ENCODE results near the gene LRRC37B. TPM values are rescaled to one million over a fixed set of nuclear protein-coding genes. Genes with fewer than 3 reads are reported as not detected.
"Not testable (repeated sequence)": the region's sequence is repeated elsewhere in the genome, so short reads cannot be mapped to it uniquely, and the experiment has no call there.

LRRC37B gene
- 10 to 100 TPM in 1 of 2 experiments, 1 to 10 TPM in 1; 9.4 to 12.3 TPM for total RNA-seq

GRCh38 chr17:32006957-32007462 is at the start of gene LRRC37B:
Gene LRRC37B (plus strand): TSS chr17:32007383. CDS start chr17:32021393, 14,010 bp downstream.
- ChIA-PET CTCF (interaction anchor here (0.5 to 1.9 kb wide), 6 partner anchors 10 to 286 kb away, joined by 3 to 16 read pairs (median 4); no protein-coding TSS in a partner anchor), POLR2A (interaction anchor here (0.6 to 1.1 kb wide), 2 partner anchors 132 to 1279 kb away, joined by 3 to 4 read pairs; no protein-coding TSS in a partner anchor)

- CTCF ChIA-PET, POLR2A ChIA-PET: not testable (repeated sequence)
Observed at GRCh38 chr17:31964131-31964530, 43.1 kb upstream of the LRRC37B start.

DNA sequence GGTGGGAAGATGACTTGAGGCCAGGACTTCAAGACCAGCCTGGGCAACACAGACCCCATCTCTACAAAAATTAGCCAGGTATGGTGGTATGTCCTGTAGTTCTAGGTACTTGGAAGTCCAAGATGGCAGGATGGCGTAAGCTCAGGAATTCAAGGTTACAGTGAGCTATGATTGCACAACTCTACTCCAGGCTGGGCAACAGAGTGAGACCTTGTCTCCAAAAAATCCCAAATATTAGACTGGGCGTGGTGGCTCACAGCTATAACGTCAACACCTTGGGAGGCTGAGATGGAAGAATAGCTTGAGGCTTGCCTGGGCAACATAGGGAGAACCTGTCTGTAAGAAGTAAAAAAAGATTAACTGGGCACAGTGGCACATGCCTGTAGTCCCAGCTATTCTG is 39.5 kb upstream of the LRRC37B start:
- CTCF ChIA-PET = no interaction called here
- POLR2A ChIA-PET = no interaction called here

DNA sequence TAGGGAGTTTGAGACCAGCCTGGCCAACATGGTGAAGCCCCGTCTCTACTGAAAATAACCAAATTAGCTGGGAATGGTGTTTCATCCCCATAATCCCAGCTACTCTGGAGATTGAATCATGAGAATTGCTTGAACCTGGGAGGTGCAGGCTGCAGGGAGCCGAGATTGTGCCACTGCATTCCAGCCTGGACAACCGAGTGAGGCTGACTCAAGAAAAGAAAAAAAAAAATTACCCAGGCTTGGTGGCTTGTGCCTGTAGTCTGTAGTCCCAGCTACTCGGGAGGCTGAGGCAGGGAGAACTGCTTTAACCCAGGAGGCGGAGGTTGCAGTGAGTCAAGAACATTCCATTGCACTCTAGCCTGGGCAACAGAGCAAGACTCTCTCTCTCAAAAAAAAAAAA is 36.8 kb upstream of the LRRC37B start:
- POLR2A ChIA-PET, CTCF ChIA-PET: not testable (repeated sequence)

DNA sequence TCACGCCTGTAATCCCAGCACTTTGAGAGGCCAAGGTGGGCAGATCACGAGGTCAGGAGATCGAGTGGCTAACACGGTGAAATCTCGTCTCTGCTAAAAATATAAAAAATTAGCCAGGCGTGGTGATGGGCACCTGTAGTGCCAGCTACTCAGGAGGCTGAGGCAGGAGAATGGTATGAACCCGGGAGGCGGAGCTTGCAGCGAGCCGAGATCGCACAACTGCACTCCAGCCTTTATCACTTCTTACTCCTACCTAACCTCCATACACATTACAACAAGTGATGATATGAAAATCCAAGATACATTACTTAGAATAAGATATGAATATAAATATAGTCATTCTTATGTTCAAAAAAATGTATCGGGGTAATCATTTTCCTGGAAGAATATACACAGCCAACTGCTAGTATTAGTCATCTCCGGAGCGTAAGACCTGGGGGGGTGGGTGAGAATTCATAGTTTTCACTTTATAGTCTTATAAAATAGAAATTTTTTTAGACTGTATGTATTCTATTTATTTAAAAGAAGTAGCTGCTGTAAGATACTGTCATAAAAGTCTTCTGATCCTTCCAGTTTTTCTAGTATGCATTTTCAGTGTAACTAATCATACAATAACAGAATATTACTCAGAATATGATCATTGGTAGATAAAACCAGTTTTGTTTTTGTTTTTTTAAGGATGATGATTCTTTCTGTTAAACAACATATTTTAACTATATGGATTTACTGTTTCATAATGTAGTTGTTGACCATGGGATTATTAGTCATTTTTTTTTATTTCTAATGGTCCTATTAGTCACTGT is 32.7 kb upstream of the LRRC37B start:
- CTCF ChIA-PET, POLR2A ChIA-PET: not testable (repeated sequence)

- POLR2A ChIA-PET, CTCF ChIA-PET: not testable (repeated sequence)
Observed at GRCh38 chr17:31975391-31975790, 31.8 kb upstream of the LRRC37B start.

GRCh38 chr17:31991821-31992220 is 15.4 kb upstream of the LRRC37B start:
- CTCF ChIA-PET = interaction anchor here (0.6 kb wide), 1 partner anchor 158 kb away, joined by 3 read pairs; no protein-coding TSS in a partner anchor

GRCh38 chr17:31997005-31997404 is 10.2 kb upstream of the LRRC37B start:
- POLR2A ChIA-PET = no interaction called here
- CTCF ChIA-PET = no interaction called here

More at GRCh38 chr17:31991821-31992220, 15.4 kb upstream of the LRRC37B start:
- POLR2A ChIA-PET = not testable (repeated sequence)

DNA sequence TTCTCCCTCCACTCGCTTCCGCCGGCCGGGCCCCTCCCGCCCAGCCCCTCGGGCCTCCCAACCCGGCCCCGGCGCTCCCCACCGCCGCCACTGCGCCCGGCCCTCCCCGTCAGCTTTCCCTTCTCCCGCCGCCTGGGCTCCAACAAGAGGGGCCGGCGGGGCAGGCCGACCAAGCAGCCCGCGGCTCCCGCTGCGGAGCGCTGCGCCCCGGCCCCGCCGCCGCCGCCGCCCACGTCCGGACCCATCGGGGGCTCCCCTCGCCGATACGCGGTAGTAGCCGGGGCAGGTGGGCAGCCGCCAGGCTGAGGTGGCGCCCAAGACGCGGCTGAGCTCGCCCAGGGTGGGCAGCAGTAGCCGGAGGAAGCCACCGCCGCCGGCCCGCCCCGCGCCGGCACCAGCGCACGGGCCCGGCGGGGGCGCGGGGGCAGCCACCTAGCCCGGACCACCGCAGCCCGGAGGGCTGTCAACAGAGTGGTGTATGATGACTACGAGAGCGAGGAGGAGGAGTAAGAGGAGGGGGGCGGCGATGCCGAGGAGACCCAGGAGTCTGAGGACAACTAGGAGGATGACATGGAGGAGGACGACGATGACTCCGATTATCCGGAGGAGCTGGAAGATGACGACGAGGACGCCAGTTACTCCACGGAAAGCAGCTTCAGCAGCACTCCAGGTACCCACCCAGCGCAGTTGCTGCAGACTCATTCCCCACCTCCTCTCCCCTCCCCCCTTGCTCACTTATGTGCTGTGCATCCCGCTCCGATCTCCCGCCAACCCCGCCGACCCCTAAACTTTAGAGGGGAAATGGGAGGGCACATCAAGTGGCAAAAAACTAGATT is 498 bp downstream of the LRRC37B start:
- POLR2A ChIA-PET = interaction anchor here (0.6 to 1.1 kb wide), 4 partner anchors 131 to 1279 kb away, joined by 3 to 10 read pairs (median 6); no protein-coding TSS in a partner anchor
- CTCF ChIA-PET = interaction anchor here (0.5 to 1.9 kb wide), 6 partner anchors 9 to 285 kb away, joined by 3 to 16 read pairs (median 4); no protein-coding TSS in a partner anchor

DNA sequence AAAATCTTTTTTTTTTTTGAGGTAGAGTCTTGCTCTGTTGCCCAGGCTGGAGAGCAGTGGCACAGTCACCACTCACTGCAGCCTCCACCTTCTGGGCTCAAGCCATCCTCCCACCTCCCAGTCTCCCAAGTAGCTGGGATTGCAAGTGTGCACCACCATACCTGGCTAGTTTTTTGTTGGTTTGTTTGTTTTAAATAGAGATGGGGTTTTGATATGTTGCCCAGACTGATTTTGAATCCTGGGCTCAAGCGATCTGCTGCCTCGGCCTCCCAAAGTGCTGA is 2.0 kb downstream of the LRRC37B start:
- ChIA-PET CTCF (no interaction called here), POLR2A (interaction anchor here (0.7 kb wide), 1 partner anchor 68 kb away, joined by 3 read pairs; no protein-coding TSS in a partner anchor)

GRCh38 chr17:32010114-32010513 is 2.9 kb downstream of the LRRC37B start:
- CTCF ChIA-PET = no interaction called here
- POLR2A ChIA-PET = no interaction called here

DNA sequence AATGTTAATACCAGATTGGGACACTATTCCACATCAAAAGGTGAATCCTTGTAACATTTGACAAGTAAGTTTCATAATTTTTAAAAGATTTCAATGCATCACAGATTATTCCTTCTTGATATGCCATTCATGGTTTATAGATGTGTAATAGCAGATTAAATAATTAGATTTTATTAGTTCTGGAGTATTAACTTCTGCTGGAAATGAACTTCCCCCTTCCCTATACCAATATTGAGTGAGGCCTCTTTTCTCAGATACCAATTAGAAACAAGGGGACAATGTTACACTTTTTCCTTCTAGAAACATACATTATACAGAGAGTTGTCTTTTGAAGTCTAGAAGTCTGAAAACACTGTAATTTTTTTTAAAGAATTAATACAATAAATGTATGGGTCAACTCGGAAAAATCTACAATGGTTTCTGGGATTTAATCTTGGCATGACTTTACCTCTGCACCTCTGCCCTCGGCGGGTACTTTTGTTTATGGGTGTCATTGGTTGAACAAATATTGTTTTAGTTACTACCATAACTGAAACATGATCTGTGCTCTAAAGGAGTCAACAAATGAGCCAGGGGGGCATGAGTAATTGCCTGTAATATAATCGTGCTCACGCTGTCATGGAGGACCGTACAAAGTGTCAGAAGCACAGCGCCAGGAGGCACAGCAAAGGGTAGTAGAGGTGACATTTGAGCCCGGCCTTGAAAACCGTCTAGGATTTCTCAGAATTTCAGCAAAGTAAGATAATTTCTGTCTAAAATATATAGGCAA is 8.2 kb downstream of the LRRC37B start:
- ChIA-PET POLR2A (no interaction called here), CTCF (no interaction called here)

GRCh38 chr17:32016231-32016630 is 9.0 kb downstream of the LRRC37B start:
- ChIA-PET POLR2A (no interaction called here), CTCF (interaction anchor here (1.1 to 2.0 kb wide), 2 partner anchors 8 to 10 kb away, joined by 3 to 4 read pairs; partner anchors contain the start of gene LRRC37B)

DNA sequence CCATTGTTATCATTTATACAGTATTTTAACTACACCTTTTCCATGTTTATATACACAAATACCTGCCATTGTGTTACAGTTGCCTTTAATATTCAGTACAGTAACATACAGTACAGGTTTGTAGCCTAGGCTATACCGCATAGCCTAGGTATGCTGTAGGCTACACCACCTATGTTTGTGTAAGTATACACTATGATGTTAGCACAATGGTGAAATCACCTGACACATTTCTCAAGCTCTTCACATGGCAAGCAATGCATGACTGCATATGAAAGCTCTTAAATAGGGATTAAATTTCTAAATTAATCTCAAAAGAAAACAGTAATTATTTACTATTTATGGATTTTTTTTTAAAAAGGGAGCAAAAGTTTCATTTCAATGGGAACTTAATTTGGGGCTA is 12.0 kb downstream of the LRRC37B start:
- POLR2A ChIA-PET = no interaction called here

DNA sequence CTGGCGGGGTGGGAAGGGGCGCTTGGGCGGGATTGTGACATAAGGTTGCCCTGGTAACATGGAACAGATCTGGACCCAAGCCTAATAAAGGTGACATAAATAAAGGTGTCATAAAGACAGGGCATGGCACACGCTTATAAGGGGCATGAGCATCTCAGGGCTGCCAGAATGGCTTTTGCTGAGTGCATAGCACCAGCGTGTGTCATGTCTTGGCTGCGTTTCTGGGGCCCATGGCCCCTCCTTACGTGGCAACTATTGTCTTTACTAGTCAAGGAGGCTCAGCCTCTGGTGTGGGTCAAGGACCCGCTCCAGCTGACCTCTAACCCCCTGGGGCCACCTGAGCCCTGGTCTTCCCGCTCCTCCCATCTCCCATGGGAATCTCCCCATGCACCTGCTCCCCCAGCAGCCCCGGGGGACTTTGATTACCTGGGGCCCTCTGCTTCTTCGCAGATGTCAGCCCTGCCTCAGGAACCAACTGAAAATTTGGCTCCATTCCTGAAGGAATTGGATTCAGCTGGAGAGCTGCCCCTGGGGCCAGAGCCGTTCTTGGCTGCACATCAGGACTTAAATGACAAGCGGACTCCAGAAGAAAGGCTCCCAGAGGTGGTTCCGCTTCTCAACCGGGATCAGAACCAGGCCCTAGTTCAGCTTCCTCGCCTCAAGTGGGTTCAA is 13.9 kb downstream of the LRRC37B start:
- POLR2A ChIA-PET = no interaction called here
- CTCF ChIA-PET = no interaction called here

More for the DNA sequence above, 12.0 kb downstream of the LRRC37B start:
- CTCF ChIA-PET = interaction anchor here (0.7 to 0.9 kb wide), 2 partner anchors 41 to 120 kb away, joined by 4 to 5 read pairs; no protein-coding TSS in a partner anchor

DNA sequence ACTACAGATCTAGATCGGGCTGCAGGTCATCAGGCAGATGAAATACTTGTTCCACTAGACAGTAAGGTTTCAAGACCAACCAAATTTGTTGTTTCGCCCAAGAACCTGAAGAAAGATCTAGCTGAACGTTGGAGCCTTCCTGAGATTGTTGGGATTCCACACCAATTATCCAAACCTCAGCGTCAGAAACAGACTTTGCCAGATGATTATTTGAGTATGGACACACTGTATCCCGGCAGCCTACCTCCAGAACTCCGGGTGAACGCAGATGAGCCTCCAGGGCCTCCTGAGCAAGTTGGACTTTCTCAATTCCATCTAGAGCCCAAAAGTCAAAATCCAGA is 14.4 kb downstream of the LRRC37B start:
- ChIA-PET POLR2A (no interaction called here), CTCF (interaction anchor here (0.6 kb wide), 1 partner anchor 847 kb away, joined by 5 read pairs; no protein-coding TSS in a partner anchor)

- POLR2A ChIA-PET, CTCF ChIA-PET: not testable (repeated sequence)
Observed at GRCh38 chr17:32022554-32022953, 15.4 kb downstream of the LRRC37B start.

- POLR2A ChIA-PET = not testable (repeated sequence)
Observed at GRCh38 chr17:32027271-32027670, 20.1 kb downstream of the LRRC37B start.

GRCh38 chr17:32033223-32033622 is 26.0 kb downstream of the LRRC37B start:
- POLR2A ChIA-PET = no interaction called here
- CTCF ChIA-PET = no interaction called here

More at GRCh38 chr17:32027271-32027670, 20.1 kb downstream of the LRRC37B start:
- CTCF ChIA-PET = not testable (repeated sequence)
